ENCODE measurements around the gene THPO. TPM values are rescaled to one million over a fixed set of nuclear protein-coding genes. Genes with fewer than 3 reads are reported as not detected.
A peak's percentile ranks its signal among the peaks of the same experiment; 100 is the strongest.

Gene THPO
- total and polyA plus RNA-seq, 9 of the 15 experiments (the other 6 are each of a cell fraction or from before 2014, with no cell fraction given), result 0.11 to 1.1 (median 0.35) TPM; not detected in 1

DNA sequence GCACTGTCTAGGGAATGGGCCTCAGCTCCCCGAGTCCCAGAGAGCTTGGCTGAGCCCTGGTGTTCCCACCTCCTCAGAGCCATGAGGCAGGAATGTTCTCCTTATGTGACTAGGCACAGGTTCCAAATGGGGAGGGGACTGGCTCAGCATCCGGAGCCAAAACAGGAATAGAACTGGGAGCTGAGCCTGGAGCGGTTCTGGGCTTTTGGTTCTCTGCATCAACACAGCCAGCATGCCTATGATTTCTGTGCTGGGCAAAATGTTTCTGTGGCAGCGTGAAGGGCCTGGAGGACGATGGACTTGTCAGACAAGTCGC is 40.6 kb downstream of the THPO start, which contains the start of gene FAM131A:
TSS of gene FAM131A (plus strand) at position 202 of the 316 bp plus-strand sequence. CDS start at position 233, 31 bp downstream.
- BruUV-seq (replicated peaks), result no TSS peak
- TF ChIP-seq ZBTB8A (IDR thresholded peaks at IDR 0.05; ENCODE audit: partially characterized antibody), result no peak
- no peak for TF ChIP-seq HMG20A (CRISPR knock-in tag; conservative IDR thresholded peaks at IDR 0.05)
- TF ChIP-seq ZNF316 (IDR thresholded peaks at IDR 0.05), result no peak
- TF ChIP-seq, protein P1, sequence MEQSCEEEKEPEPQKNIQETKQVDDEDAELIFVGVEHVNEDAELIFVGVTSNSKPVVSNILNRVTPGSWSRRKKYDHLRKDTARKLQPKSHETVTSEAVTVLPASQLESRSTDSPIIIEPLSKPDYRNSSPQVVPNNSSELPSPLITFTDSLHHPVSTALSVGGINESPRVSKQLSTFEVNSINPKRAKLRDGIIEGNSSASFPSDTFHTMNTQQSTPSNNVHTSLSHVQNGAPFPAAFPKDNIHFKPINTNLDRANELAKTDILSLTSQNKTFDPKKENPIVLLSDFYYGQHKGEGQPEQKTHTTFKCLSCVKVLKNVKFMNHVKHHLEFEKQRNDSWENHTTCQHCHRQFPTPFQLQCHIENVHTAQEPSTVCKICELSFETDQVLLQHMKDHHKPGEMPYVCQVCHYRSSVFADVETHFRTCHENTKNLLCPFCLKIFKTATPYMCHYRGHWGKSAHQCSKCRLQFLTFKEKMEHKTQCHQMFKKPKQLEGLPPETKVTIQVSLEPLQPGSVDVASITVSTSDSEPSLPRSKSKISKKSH (CRISPR knock-in tag; IDR thresholded peaks at IDR 0.05), result no peak
- TF ChIP-seq TSC22D4 (tag; IDR thresholded peaks at IDR 0.05), result no peak
- TF ChIP-seq CBX3 (IDR thresholded peaks at IDR 0.05; ENCODE audit: borderline replicate concordance in 1 of 2, low read length in 2 of 2), result no peak
- TF ChIP-seq CEBPG (CRISPR knock-in tag; IDR thresholded peaks at IDR 0.05), result no peak
- TF ChIP-seq CEBPG (tag; conservative IDR thresholded peaks at IDR 0.05 in 1 of 2, IDR thresholded peaks at IDR 0.05 in 1 of 2), result no peak
- no peak for TF ChIP-seq ZNF696 (CRISPR knock-in tag; conservative IDR thresholded peaks at IDR 0.05)
- TF ChIP-seq, protein P2, sequence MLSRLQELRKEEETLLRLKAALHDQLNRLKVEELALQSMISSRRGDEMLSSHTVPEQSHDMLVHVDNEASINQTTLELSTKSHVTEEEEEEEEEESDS (CRISPR knock-in tag; IDR thresholded peaks at IDR 0.05), result no peak
- TF ChIP-seq, protein P3, sequence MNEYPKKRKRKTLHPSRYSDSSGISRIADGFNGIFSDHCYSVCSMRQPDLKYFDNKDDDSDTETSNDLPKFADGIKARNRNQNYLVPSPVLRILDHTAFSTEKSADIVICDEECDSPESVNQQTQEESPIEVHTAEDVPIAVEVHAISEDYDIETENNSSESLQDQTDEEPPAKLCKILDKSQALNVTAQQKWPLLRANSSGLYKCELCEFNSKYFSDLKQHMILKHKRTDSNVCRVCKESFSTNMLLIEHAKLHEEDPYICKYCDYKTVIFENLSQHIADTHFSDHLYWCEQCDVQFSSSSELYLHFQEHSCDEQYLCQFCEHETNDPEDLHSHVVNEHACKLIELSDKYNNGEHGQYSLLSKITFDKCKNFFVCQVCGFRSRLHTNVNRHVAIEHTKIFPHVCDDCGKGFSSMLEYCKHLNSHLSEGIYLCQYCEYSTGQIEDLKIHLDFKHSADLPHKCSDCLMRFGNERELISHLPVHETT (CRISPR knock-in tag; conservative IDR thresholded peaks at IDR 0.05 in 1 of 2, IDR thresholded peaks at IDR 0.05 in 1 of 2), result no peak
- no peak for TF ChIP-seq XRCC4 (IDR thresholded peaks at IDR 0.05; ENCODE audit: extremely low read depth, insufficient read depth, insufficient read length)
- TF ChIP-seq PRPF4 (IDR thresholded peaks at IDR 0.05; ENCODE audit: insufficient read depth, low read depth, low read length, poor library complexity, severe bottlenecking), result no peak
- TF ChIP-seq, protein P4, sequence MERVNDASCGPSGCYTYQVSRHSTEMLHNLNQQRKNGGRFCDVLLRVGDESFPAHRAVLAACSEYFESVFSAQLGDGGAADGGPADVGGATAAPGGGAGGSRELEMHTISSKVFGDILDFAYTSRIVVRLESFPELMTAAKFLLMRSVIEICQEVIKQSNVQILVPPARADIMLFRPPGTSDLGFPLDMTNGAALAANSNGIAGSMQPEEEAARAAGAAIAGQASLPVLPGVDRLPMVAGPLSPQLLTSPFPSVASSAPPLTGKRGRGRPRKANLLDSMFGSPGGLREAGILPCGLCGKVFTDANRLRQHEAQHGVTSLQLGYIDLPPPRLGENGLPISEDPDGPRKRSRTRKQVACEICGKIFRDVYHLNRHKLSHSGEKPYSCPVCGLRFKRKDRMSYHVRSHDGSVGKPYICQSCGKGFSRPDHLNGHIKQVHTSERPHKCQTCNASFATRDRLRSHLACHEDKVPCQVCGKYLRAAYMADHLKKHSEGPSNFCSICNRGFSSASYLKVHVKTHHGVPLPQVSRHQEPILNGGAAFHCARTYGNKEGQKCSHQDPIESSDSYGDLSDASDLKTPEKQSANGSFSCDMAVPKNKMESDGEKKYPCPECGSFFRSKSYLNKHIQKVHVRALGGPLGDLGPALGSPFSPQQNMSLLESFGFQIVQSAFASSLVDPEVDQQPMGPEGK (CRISPR knock-in tag; IDR thresholded peaks at IDR 0.05; ENCODE audit: borderline replicate concordance), result no peak
- TF ChIP-seq ZNF778 (CRISPR knock-in tag; IDR thresholded peaks at IDR 0.05), result no peak
- TF ChIP-seq ZNF57 (CRISPR knock-in tag; IDR thresholded peaks at IDR 0.05), result no peak
- no peak for TF ChIP-seq DDX20 (tag; IDR thresholded peaks at IDR 0.05; ENCODE audit: low read depth)
- H3K27me3 ChIP-seq (ENCODE audit: control insufficient read depth in 2 of 2, insufficient read depth in 2 of 2, low read length in 2 of 2), result no peaks in the 10 kb centered on the region
- ATAC-seq, result no peak
- H3K4me1 ChIP-seq (replicated peaks in 1 of 2; ENCODE audit: control insufficient read depth in 2 of 2, insufficient read depth in 2 of 2, low read length in 2 of 2), result peaks cover 43 to 62% of the 10 kb centered on the region in 2 experiments
- H3K79me2 ChIP-seq (ENCODE audit: control insufficient read depth, insufficient read depth, low read length), result peaks cover 16% of the 10 kb centered on the region
- POLR2A ChIA-PET, result interaction anchor here (0.6 to 1.9 kb wide), 5 partner anchors 8 to 129 kb away, joined by 3 to 8 read pairs (median 5); no protein-coding TSS in a partner anchor
- CTCF ChIA-PET (ENCODE audit: low intra/inter-chr PET ratio), result no interaction called here
- no peaks in the 10 kb centered on the region for H3K9me3 ChIP-seq (replicated peaks; ENCODE audit: control insufficient read depth, insufficient read depth, low read depth, low read length)
- H4K20me1 ChIP-seq (replicated peaks; ENCODE audit: control insufficient read depth, insufficient read depth, low read length), result peaks cover 24% of the 10 kb centered on the region
- in situ Hi-C loops (cut with MboI), result no loop called here
- no peak for DNase-seq (ENCODE audit: extremely low read depth in 1 of 4, low spot score in 3 of 4)
- peak within 1 kb of the TSS; percentile 34; the same call in 1 of the 2 replicates for H2AFZ ChIP-seq (ENCODE audit: low read depth, low read length)
- peak within 1 kb of the TSS; percentile 62 for H3K4me3 ChIP-seq
- WGBS (ENCODE audit: insufficient coverage, low coverage, missing lambda C conversion rate), result 91% methylated on average over 6 of the region's 6 CpGs
- H3K4me2 ChIP-seq (ENCODE audit: insufficient read depth, low read length), result peak within 1 kb of the TSS; percentile 80
- H3K9ac ChIP-seq (ENCODE audit: insufficient read depth in 1 of 2, low read depth in 2 of 2, low read length in 2 of 2), result peak within 1 kb of the TSS; percentile 70 to 98
- peaks cover 11% of the 10 kb centered on the region for H3K9me1 ChIP-seq (ENCODE audit: control insufficient read depth, insufficient read depth, low read length)
- H3K27ac ChIP-seq (ENCODE audit: extremely low read depth, low read depth, low read length), result peak within 1 kb of the TSS; percentile 83; the same call in 2 of the 3 replicates
- peaks cover 37% of the 10 kb centered on the region for H3K36me3 ChIP-seq (ENCODE audit: control insufficient read depth, insufficient read depth, low read length)
- intact Hi-C loops (cut with micrococcal nuclease), result no loop called here
- no peak for FAIRE-seq

All from K562 (cell line).